ENCODE results near the gene ZBTB38. TPM values are rescaled to one million over a fixed set of nuclear protein-coding genes. Genes with fewer than 3 reads are reported as not detected.

Gene ZBTB38
- total and polyA plus RNA-seq, 2 of the 13 experiments (the other 11 are each of a cell fraction or from before 2014, with no cell fraction given): 26.8 to 51.7 TPM

- TF ChIP-seq LBX2 (CRISPR knock-in tag; IDR thresholded peaks at IDR 0.05; ENCODE audit: borderline replicate concordance) (no peak), NR2C2 (CRISPR knock-in tag; IDR thresholded peaks at IDR 0.05; ENCODE audit: borderline replicate concordance) (peak; percentile 41; the same call in 1 of the 2 replicates), BCLAF1 (IDR thresholded peaks at IDR 0.05) (no peak), ZNF772 (CRISPR knock-in tag; IDR thresholded peaks at IDR 0.05) (no peak), ZSCAN29 (CRISPR knock-in tag; conservative IDR thresholded peaks at IDR 0.05) (no peak), NFKB2 (CRISPR knock-in tag; IDR thresholded peaks at IDR 0.05; ENCODE audit: borderline replicate concordance) (no peak), ZBTB7A (CRISPR knock-in tag; IDR thresholded peaks at IDR 0.05) (peak; percentile 22; the same call in 1 of the 2 replicates), ZNF136 (CRISPR knock-in tag; IDR thresholded peaks at IDR 0.05; ENCODE audit: low read depth) (0 out of 2 replicates have a peak, but pooled peaks have one; percentile 86), AGO1 (IDR thresholded peaks at IDR 0.05; ENCODE audit: low read depth, low read length, poor library complexity, severe bottlenecking) (no peak), MTF2 (CRISPR knock-in tag; IDR thresholded peaks at IDR 0.05; ENCODE audit: borderline replicate concordance) (no peak), ZNF550 (CRISPR knock-in tag; IDR thresholded peaks at IDR 0.05; ENCODE audit: borderline replicate concordance) (no peak), THRA (CRISPR knock-in tag; IDR thresholded peaks at IDR 0.05; ENCODE audit: borderline replicate concordance) (peak; percentile 58; the same call in 1 of the 2 replicates), LRRFIP1 (CRISPR knock-in tag; conservative IDR thresholded peaks at IDR 0.05) (no peak), SAFB2 (CRISPR knock-in tag; IDR thresholded peaks at IDR 0.05; ENCODE audit: borderline replicate concordance, low read depth) (no peak), ZNF326 (CRISPR knock-in tag; IDR thresholded peaks at IDR 0.05; ENCODE audit: borderline replicate concordance) (no peak), ZNF460 (CRISPR knock-in tag; IDR thresholded peaks at IDR 0.05; ENCODE audit: borderline replicate concordance) (no peak), EZH2 (conservative IDR thresholded peaks at IDR 0.05; ENCODE audit: low read depth, low read length) (no peak), CHD4 (IDR thresholded peaks at IDR 0.05; ENCODE audit: borderline replicate concordance, low read length) (no peak), HNRNPLL (IDR thresholded peaks at IDR 0.05; ENCODE audit: low read depth, low read length, poor library complexity, severe bottlenecking) (no peak), DRAP1 (CRISPR knock-in tag; IDR thresholded peaks at IDR 0.05) (peak; percentile 73), RBFOX2 (IDR thresholded peaks at IDR 0.05; ENCODE audit: low read depth, low read length) (no peak)
Measured at GRCh38 chr3:141412936-141413354, 44.6 kb downstream of the ZBTB38 start (continued).

Measured in HepG2 (cell line).